ENCODE results near the gene PLEKHF1.

The PLEKHF1 gene

DNA sequence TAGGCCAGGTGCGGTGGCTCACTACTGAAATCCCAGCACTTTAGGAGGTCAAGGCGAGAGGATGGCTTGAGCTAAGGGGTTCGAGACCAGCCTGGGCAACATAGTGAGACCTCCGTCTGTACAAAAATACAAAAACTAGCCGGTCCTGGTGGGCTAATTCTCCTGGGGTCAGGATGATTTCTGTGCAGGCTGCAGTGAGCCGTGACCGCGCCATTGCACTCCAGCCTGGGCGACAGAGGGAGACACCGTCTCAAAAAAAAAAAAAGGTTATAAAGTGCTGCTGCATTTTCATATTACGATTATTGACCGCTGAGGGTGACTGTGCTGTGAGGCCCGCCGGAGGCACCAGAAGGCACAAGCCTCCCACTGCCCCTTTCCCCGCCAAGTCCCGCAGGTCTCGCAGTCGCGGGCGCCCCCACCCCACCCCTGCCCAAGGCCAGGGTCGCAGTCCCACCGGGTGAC lies 477 bp upstream of the PLEKHF1 start:
- no peak for TF ChIP-seq EZH2phosphoT487 (IDR thresholded peaks at IDR 0.05; ENCODE audit: borderline replicate concordance, low read length)
- TF ChIP-seq, protein P1, sequence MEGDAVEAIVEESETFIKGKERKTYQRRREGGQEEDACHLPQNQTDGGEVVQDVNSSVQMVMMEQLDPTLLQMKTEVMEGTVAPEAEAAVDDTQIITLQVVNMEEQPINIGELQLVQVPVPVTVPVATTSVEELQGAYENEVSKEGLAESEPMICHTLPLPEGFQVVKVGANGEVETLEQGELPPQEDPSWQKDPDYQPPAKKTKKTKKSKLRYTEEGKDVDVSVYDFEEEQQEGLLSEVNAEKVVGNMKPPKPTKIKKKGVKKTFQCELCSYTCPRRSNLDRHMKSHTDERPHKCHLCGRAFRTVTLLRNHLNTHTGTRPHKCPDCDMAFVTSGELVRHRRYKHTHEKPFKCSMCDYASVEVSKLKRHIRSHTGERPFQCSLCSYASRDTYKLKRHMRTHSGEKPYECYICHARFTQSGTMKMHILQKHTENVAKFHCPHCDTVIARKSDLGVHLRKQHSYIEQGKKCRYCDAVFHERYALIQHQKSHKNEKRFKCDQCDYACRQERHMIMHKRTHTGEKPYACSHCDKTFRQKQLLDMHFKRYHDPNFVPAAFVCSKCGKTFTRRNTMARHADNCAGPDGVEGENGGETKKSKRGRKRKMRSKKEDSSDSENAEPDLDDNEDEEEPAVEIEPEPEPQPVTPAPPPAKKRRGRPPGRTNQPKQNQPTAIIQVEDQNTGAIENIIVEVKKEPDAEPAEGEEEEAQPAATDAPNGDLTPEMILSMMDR (IDR thresholded peaks at IDR 0.05; ENCODE audit: low read depth, low read length, poor library complexity, severe bottlenecking), result peak; percentile 30
- Histone ChIP-seq H3K4me1 (ENCODE audit: control insufficient read depth, low read length) (peaks cover 33% of the 10 kb centered on the region), H3K9me2 (replicated peaks; ENCODE audit: control insufficient read depth, low read length) (no peaks in the 10 kb centered on the region), H3K4me2 (ENCODE audit: low read length) (peak overlapping the region; percentile 97), H3K27ac (ENCODE audit: low read depth, low read length) (no peak overlapping the region), H4K20me1 (ENCODE audit: control insufficient read depth, insufficient read depth, low read depth, low read length) (no peaks in the 10 kb centered on the region), H3K79me2 (ENCODE audit: control insufficient read depth, low read length) (no peaks in the 10 kb centered on the region), H3K9me3 (ENCODE audit: control insufficient read depth, insufficient read depth, low read length) (no peaks in the 10 kb centered on the region), H3F3A (ENCODE audit: control insufficient read depth, insufficient read depth) (no peaks in the 10 kb centered on the region), H3K36me3 (ENCODE audit: control insufficient read depth, low read length) (no peaks in the 10 kb centered on the region), H3K27me3 (ENCODE audit: control insufficient read depth, low read length) (peaks cover 36% of the 10 kb centered on the region), H3K4me3 (ENCODE audit: low read length) (peak overlapping the region; percentile 81)

DNA sequence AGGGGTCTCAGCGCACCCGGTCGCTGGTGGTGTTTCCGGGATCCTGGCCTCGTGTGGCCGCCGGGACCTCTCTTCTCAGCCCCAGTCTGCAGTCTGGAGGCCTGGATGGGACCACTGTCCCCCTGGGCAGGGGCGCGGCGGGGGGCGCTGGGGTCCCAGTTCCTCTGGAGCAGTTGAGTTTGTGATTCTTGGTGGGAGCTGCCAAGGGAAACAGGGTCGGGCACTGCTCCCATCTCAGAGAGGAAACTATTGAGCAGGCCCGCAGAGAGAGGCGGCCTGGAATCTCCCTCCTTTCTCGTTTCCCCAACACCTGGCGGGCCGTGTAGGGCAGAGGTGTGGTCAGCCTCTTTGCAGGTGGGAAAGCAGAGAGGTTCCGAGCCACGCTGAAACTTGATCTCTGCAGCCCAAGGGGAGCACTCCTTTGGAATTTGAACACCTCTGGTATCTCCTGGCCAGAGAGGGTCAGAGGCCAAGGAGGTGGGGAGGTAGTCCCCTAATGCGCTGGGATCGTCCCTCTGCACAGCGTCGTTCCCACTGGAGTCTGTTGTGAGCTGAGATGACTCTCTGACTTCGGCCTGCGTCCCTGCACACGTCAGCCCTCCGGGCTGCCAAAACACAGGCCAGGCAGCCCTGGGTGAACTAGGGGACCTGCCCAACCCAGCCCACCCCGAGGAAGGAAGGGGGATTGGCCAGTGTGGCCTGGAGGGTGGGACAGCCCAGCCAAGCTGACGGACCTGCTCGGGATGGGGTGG lies 741 bp downstream of the PLEKHF1 start:
- Histone ChIP-seq H4K20me1 (ENCODE audit: control insufficient read depth, insufficient read depth, low read depth, low read length) (no peaks in the 10 kb centered on the region), H3K79me2 (ENCODE audit: control insufficient read depth, low read length) (no peaks in the 10 kb centered on the region), H3K9me3 (ENCODE audit: control insufficient read depth, insufficient read depth, low read length) (no peaks in the 10 kb centered on the region), H3K27me3 (ENCODE audit: control insufficient read depth, low read length) (peaks cover 36% of the 10 kb centered on the region), H3F3A (ENCODE audit: control insufficient read depth, insufficient read depth) (no peaks in the 10 kb centered on the region), H3K4me2 (ENCODE audit: low read length) (peak overlapping the region; percentile 97), H3K36me3 (ENCODE audit: control insufficient read depth, low read length) (no peaks in the 10 kb centered on the region), H3K27ac (ENCODE audit: low read depth, low read length) (no peak overlapping the region), H3K9me2 (replicated peaks; ENCODE audit: control insufficient read depth, low read length) (no peaks in the 10 kb centered on the region), H3K4me1 (ENCODE audit: control insufficient read depth, low read length) (peaks cover 34% of the 10 kb centered on the region), H3K4me3 (ENCODE audit: low read length) (peak overlapping the region; percentile 81)
- no peak for TF ChIP-seq EZH2phosphoT487 (IDR thresholded peaks at IDR 0.05; ENCODE audit: borderline replicate concordance, low read length)
- TF ChIP-seq, protein P1 (IDR thresholded peaks at IDR 0.05; ENCODE audit: low read depth, low read length, poor library complexity, severe bottlenecking), result no peak

DNA sequence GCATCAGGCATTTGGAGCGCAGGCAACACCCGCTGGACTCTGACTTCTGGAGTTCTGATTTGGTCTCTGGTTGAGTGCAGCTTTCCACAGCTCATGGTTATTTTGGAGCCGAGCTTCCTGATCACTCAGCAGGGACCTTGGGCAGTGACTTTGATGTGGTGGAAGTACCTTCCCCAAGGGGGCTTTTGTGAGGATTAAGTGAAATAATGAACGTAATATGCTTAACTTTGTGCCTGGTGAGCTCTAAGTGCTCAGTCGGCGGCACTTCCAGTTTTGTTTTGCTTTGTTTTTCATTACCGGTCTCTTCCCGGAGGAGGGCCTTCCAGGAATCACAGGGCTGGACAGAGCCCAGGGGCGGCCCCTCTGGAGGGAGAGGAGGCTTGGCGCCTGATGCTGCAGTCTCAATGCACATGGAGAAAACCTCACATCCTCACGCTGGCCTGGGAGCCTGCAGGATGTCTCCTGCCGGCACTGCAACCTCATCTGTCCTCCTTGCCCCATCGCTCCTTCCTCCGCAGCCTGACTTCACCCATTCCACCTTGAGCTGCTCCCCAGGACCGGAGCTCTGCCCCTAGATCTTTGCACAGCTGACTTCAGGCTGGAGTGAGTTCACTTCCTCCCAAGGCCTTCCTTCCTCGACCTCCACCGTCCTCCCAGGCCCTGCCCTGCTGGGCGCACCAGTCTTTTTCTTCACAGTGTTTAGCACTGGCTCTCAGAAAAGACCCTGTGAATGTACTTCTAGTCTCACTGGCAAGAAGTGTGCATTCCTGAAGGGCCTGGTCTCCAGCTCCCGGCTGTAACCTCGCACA lies 1.5 kb downstream of the PLEKHF1 start:
- H3K4me2 ChIP-seq (ENCODE audit: low read length), result no peak overlapping the region; the same call in 1 of the 2 replicates
- peaks cover 36% of the 10 kb centered on the region for H3K27me3 ChIP-seq (ENCODE audit: control insufficient read depth, low read length)
- H3F3A ChIP-seq (ENCODE audit: control insufficient read depth, insufficient read depth), result no peaks in the 10 kb centered on the region
- no peak overlapping the region for H3K27ac ChIP-seq (ENCODE audit: low read depth, low read length)
- no peaks in the 10 kb centered on the region for H3K79me2 ChIP-seq (ENCODE audit: control insufficient read depth, low read length)
- H4K20me1 ChIP-seq (ENCODE audit: control insufficient read depth, insufficient read depth, low read depth, low read length), result no peaks in the 10 kb centered on the region
- peaks cover 42% of the 10 kb centered on the region for H3K4me1 ChIP-seq (ENCODE audit: control insufficient read depth, low read length)
- no peaks in the 10 kb centered on the region for H3K36me3 ChIP-seq (ENCODE audit: control insufficient read depth, low read length)
- TF ChIP-seq, protein P1 (IDR thresholded peaks at IDR 0.05; ENCODE audit: low read depth, low read length, poor library complexity, severe bottlenecking), result no peak
- TF ChIP-seq EZH2phosphoT487 (IDR thresholded peaks at IDR 0.05; ENCODE audit: borderline replicate concordance, low read length), result no peak
- H3K9me3 ChIP-seq (ENCODE audit: control insufficient read depth, insufficient read depth, low read length), result no peaks in the 10 kb centered on the region
- H3K9me2 ChIP-seq (replicated peaks; ENCODE audit: control insufficient read depth, low read length), result no peaks in the 10 kb centered on the region
- H3K4me3 ChIP-seq (ENCODE audit: low read length), result no peak overlapping the region

Measured in DOHH2 (cell line).